HG02943 (cell line): Measurements from ENCODE around the gene PAX6.

ENCODE experiments used
- ATAC-seq: cut with Tn5 transposase; IDR thresholded peaks from one replicate; pipeline ENCODE4 v1.9.1; 2021; ENCODE audit warnings: mild to moderate bottlenecking, low read depth, moderate library complexity; ENCODE audit not compliant: unreplicated experiment

Gene PAX6

DNA sequence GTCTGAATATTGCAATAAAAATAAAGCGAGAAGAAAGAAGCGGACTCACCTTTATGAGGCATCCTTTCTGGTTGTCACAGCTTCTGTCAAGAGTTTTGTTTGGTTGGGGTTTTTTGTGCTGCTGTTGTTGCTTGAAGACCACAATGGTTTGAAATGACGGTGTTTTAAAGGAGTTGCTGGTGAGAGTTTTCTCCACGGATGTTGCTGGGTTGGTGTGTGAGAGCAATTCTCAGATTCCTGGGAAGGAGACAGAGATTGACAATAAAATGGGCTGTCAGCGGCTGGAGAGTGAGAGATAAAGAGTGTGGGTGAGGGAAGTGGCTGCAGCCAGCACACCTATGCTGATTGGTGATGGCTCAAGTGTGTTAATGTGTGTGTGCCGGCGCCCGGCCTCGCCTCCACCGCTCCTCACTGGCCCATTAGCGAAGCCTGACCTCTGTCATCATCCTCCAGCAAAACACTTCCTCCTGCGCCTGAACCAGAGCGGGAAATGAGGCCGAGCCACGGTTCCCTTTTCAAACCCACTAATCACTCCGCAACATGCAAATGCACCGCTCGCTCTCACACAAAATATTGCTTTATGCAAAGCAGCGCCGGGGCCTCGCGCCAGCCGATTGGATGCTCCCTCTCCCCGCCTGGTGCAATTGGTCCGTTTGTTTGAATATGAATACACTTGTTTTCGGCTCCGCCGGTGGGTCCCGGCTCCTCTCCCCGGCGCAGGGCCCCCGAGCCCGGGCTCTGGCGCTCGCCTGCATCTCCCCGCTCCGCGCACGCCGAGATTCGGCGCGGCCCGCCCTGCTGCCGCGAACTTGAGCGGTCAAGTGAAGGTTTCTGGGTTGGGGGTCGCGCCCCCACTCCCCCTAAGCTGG is at the start of gene PAX6:
TSS of gene PAX6 (minus strand) at position 544 of the 869 bp plus-strand sequence. CDS start 4,911 bp downstream, outside the sequence.
- ATAC-seq = peak; percentile 55

DNA sequence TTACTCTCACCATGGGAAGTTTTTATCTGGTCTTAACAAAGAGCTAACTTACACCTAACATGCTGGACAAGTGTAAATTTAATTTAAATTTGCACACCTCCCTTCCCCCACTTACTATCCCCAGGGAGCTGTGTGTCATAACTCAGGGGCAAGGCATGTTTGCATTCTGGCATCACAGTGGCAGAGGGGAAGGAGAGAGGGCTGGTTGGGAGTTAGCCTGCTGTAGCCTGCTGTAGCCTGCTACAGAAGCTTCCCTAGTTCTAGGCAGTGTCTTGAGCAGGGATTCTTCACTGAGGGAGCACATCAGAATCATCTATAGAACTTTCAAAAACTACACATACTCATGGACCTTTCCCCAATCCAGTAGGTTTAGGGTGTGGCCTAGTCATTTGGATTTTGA is 49.3 kb upstream of the PAX6 start:
- ATAC-seq = no peak

DNA sequence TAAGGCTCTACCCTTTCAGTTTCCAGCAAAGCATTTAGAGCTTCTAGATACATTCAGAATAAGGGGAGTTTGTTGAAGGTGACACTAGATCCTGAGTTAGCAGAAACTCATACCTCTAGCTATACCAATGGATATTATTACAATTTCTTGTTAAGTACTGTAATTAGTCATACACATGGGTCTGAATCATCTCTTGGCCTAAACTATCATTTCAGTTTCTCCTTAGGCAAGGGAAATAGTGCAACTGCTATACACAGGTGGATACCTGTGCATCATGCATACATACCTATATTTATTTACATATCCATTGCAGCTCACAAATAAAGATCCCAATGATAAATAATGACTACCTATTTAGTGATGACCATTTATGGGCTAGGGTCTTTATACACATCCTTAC is 45.1 kb upstream of the PAX6 start:
- ATAC-seq = no peak

DNA sequence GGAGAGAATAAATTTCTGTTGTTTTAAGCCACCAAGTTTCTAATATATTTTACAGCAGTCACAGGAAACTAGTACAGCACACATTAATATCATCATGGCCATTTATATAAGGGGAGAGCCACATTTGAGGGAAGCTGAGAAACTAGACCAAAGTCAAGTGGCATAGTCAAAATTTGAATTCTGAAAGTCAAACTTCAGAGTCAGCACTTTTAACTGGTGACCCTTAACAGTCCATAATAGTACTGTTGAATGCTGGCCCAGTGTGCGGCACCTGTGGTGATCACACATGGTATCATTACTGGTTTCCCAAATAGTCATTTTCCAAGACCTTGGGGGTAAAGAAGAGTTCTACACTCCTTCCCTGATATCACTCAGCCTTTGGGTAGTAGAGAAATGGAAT is 44.3 kb upstream of the PAX6 start:
- ATAC-seq = no peak

DNA sequence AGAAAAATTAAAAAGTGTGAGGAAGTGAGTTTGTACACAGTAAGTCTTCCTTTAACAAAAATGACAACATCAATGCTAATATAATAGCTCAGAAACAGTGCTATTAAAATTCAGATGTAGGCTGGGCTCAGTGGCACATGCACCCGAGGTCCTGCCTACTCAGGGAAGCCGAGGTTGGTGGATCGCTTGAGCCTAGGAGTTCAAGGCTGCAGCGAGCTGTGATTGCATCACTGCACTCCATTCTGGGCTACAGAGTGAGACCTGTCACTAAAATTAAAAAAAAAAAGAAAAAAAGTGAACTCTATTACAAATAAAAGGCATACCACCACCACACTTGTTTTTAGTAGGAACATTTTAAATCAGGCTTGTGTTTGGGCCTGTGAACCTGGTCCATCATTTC is 39.2 kb upstream of the PAX6 start:
- no peak for ATAC-seq

DNA sequence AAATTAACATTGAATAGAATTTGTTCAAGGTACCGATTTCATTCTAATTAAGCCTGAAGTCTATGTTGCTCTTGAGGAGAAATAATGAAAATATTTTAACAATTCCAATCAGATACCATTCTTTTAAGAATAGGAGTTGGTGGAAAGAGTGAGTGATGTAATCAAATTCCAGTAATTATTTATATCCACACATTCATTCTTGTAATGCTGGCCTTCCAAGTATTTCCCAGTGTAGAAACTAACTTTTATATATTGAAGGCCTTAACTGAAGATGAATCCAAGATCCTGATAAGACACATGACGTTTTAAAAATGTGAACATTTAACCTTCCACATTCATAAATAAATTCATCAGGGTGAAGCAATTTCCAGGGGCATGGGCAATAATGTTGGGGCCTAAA is 36.6 kb upstream of the PAX6 start:
- ATAC-seq = no peak

DNA sequence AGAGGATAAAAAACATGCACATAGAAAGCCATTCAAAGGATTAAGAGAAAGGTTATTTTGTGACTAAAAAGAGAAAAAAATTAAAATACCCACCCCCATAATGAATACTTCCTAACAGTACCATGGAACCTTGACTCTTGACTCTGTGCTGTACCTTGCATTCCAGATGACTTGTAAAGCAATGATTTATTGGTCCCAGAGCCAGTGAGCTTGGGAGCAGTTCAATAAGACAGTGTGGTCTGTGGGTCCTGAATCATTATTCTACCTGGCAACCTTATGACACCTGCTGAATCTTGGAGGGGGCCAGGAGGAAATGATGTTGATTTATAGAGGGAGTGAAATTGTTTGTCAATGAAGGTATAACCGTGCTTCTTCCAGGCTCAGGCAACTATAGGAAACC is 34.2 kb upstream of the PAX6 start:
- no peak for ATAC-seq

DNA sequence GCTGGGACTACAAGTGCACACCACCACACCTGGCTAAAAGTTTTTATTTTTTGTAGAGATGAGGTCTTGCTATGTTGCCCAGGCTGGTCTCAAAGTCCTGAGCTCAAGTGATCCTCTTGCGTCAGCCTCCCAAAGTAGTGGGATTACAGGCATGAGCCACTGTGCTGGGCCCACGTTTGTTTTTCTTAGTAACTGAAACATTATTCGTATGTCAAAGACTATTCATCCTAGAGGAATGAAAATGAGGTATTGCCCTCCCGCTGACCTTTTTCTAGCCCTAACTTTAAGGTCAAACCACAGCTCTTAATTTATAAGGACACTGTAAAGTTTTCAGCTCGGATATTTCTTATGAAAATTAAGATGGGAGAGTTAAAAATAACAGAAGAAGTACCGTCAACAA is 33.2 kb upstream of the PAX6 start:
- ATAC-seq = no peak

DNA sequence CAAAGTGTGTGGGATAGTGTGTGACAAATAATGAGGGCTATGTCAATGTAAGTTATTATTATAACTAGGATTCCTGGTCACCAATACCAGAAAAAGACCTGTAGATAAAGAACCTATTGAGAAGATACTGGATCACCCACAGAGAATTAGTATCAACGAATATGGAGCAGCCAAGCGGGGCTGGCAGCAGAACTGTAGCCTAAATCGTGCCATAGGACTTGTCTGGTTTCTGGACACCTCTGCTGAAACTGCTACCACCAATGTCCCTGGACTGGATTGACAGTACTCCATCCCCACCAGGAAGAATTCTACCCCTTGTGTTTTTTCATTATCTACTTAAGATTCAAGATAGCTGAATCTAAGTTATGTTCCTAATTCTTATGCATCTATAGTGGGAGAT is 30.3 kb upstream of the PAX6 start:
- no peak for ATAC-seq

DNA sequence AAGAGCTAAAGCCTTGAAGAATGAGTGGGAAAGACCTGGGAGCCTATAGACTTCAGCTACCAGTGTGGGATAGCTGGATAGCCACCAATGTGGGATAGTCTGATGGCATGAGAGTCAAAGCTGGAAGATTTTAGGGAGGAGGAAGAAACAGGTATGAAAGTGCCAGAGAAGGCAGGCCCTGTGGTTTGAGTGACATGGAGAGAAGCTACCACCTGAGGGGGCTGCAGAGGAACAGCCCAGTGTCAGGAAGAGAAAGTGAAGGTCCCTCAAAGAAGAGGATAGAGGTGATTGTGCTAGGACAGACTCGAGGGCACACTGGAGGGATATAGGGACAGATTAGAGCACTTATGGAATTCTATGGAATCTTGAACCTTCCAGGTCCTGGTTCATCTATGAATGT is 23.1 kb upstream of the PAX6 start:
- ATAC-seq = no peak

DNA sequence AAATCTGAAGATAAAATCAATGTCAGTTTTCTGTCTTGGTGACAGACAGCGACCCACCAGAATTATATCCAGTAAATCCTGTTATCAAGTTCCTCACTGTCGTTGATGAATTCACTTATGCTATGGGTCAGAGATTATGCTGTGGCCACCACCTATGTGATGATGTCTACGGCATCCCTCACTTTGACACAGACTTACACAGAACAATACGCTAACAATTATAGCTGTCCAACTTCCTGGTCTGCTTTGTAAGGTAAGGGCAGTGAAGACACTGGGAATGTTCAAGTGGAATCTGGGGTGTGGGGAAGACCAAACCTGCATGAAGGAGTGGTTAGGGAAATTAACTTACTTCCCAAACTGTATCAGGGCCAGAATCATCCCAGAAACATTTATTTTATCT is 19.3 kb upstream of the PAX6 start:
- ATAC-seq = no peak

DNA sequence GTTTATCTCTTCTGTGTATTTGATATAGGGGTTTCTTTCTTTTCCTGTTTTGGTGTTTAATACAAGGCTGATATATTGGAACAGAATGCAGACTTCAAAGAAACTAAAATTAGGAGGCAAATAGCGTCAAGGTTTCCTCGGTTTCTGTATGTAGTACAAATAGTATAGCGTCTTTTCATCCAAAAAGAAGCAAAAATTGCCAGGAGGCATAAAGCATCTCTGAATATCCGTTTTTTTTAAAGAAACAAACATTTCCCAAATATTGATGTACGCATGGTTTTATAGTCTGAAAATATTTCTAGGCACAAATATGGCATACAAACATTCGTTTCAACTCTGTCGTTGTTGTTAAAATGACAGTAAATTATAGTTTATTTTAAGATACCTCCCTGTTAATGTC is 17.1 kb upstream of the PAX6 start:
- no peak for ATAC-seq

DNA sequence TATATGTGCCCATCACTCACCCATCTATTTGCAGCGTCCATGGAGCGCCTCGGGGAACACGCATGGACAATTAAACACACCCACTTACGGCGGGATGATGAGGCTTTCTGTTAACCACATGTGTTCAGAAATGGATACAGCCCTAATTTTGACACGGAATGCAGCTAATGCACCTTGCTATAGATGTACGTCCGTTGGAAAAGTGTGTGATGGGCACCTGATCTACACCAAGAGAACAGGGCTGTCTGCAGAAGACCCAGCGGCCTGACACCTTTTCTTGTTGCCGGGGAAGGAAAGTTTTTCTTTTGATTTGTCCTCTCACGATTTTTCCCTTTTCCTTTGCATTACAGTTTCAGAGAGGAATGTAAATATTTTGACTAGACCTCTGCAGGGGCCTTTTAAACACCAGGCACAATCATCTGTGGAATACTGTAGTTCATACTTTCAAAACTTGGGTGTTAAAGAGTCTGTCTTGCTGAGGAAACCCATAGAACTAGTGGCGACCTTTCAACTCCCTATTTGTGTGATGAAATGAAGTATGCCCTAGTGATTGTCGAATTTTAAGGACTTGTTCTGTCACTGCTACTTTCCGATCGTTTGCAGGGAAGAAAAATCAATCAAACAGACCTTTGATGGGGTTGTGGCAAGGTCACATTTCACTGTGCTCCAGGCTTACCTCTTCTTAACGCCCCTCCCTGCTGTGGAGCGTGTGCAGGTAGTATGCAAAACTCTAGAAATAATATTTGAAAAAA is 16.5 kb upstream of the PAX6 start:
- ATAC-seq = no peak

DNA sequence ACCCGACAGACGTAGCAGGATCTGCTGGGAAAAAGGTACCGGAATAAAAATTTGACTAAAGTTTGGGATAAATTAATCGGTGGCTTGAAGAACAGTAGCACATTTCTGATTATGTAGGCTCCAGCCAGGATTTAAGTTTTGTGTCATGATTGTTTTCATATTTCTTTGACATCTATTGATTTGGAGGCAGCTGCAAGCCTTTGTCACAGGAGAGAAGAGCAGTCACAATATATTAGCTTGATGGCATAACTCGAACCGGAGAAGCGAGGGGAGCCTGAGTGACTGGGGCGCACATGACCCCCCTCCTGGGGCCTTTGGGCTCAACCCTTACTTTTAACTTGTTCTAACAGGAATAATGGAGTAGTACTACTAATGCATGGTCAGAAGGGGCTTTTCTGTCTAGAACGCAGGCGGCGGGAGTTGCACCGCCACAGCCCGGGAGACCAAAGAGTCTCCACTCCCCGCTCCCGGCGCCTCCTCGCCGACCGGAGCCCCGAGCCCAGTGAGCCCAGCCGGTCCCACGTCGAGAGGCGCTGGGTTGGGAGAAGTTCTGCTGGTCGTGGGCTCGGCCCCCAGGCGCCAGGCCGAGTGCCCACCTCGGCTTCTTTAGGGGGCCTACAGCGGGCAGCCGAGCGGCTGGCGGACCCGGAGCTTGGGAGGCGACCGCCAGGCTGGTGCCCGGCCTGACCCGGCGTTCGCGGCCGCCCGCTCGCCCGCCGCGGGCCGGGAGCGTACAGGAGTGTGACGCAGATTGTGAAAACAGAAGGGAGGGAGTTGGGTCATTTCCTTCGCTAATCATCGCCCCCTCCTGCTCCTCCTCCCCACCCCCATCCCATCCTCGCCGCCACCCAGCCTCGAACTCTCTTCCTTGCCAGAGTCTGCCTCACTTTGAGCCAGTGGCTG is 15.7 kb upstream of the PAX6 start:
- no peak for ATAC-seq

DNA sequence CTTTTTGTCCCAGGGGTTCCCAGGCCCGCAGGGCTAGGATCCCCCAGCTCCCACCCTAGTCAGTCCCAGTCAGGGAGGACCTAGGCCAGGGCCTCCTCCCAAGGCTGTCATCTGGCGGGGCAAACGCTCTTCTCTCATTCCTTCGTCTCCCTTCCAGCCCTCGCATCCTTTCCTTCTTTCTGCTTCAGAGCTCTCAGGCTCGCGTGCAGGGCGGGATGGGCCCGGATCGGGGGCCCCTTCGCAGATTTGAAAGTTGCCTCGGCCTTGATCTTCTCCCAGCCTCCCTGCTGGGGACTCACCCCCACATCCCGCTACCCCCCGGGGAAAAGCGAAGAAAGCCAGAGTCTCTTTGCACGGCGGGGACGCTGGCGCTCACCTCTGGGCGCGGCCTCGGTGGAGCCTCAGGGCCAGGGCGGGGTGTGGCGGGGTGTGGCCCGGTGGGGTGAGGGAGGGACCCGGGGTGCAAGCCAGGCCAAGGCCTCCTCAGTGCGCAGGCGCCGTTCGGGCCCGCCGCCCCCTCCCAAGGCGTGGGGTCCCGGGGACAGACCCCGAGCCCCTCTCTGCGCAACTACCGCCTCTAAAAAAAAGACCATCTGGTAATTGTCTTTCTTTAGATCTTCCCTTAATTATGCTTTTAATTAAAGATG is 14.8 kb upstream of the PAX6 start:
- no peak for ATAC-seq

DNA sequence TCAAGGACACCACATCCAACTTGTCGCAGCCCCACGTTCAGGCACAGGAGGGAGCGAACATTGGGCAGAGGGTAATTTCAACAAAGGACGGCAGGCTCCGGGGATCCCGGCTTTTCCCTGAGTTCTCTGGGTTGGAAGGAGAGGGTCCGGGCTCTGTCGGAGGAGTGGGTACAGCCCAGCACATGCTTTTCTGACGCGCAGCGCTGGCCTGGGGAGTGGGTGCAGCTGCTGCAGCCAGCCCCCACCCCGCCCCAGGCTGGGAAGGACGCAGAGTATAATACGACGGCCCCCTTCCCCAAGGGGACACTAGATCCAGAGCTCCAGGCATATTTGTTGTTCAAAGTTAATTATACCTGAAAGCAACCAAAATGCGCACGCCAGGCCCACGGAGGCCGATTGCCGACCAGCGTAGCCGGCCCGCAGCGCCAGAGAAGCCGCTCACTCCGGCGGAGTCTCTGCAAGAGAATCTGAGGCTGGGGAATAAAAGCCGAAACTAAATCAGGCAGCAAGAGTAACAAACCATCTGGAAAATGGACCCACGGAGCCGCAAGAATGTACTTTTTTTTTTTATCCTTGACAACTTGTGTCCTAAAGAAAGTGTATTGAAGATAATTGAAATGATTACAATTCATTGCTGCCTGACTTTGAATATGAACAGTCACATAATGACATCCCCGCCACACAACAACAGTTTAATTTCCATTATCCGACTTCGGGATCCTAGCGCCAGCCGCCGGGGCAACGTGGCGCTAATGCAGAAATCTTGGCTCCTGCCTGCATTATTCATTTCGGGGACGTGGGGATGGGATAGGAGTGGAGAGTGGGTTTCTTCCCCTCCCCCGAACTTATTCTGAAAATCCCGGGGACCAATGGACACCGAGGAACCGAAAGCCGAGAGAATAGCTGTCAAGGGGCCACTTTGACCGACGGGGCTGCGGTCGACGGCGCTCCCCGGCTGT is 14.0 kb upstream of the PAX6 start:
- no peak for ATAC-seq

DNA sequence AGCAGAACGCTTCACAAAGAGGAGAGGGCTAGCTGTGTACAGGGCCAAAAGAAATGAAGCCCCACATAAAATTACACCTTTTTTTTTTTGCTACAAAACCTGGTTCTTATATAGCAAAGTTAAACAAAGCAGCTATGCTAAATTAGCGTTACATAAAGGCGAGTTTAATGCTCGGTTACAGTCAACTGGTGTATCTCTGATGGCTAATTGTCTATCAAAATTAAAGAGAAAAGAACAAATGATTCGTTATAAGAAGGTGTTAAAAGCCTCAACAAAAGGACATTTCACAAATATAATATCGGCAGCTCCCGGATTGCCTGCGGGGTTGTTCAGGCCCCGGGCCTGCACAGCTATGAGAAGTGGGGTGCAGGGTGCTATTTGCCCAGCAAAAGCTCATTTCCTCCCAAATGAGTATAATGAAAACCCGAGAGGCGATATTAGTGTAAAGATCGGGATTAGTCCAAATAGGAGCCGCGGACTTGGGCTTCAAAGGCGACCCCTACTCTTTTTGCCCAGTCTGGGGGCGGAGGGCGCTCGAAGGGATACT is 13.3 kb upstream of the PAX6 start:
- no peak for ATAC-seq

DNA sequence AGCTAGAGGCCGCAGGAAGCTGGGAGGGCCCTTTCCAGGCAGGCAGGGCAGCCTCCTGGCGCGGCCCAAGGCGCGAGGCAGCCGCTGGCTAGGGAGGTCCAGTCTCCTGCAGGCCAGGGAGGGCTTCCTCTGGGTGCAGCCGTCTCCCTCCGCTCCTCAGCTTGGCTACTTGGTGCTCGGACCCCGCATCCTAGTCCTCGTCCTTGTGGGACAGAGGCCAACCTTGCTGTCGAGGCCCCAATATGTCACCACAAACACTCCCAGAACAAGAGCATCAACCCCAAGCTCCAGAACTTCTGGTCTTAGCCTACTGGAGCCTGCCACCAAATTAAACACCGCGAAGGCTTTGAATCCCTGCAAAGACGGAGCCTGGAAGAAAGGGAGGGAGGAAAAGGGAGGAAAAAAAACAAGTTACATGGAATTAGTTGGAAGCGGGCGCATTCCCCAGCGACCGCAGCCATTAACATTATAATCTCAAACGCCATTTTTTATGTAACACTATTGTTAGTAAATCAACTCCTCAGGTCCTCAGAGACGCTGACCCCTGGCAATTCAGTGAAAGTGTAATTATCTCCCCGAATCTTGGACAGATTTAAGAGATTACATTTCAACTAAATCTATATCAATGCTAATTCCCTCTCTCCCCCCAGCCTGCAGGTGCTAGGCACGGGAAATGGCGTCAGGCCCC is 12.7 kb upstream of the PAX6 start:
- no peak for ATAC-seq
